CMK (cell line): ENCODE measurements around the gene PLXNB3.

Experiments
- DNase-seq: peaks from one replicate; pipeline ENCODE4 v3.0.0-alpha.2; 2010; ENCODE audit warnings: low read depth

PLXNB3 gene

DNA sequence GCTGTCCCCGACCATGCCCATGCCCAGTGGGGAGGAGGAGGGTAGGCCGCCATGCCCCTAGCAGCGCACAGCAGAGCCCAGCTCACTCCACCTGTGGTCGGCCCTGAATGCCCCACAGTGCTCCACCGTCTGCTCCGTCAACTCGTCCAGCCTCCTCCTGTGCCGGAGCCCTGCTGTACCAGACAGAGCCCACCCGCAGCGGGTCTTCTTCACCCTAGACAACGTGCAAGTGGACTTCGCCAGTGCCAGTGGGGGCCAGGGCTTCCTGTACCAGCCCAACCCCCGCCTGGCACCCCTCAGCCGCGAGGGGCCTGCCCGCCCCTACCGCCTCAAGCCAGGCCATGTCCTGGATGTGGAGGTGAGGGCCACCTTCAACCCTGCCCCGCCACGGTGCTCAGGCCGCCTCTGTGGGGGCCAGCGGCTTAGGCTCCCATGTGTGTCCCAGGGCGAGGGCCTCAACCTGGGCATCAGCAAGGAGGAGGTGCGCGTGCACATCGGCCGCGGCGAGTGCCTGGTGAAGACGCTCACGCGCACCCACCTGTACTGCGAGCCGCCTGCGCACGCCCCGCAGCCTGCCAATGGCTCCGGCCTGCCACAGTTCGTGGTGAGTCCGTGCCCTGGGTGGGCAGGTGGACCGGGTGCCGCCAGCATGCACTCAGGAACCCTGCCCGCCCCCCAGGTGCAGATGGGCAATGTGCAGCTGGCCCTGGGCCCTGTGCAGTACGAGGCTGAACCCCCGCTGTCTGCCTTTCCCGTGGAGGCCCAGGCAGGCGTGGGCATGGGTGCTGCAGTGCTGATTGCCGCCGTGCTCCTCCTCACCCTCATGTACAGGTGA, 9.9 kb downstream of the PLXNB3 start:
- no peak for DNase-seq

DNA sequence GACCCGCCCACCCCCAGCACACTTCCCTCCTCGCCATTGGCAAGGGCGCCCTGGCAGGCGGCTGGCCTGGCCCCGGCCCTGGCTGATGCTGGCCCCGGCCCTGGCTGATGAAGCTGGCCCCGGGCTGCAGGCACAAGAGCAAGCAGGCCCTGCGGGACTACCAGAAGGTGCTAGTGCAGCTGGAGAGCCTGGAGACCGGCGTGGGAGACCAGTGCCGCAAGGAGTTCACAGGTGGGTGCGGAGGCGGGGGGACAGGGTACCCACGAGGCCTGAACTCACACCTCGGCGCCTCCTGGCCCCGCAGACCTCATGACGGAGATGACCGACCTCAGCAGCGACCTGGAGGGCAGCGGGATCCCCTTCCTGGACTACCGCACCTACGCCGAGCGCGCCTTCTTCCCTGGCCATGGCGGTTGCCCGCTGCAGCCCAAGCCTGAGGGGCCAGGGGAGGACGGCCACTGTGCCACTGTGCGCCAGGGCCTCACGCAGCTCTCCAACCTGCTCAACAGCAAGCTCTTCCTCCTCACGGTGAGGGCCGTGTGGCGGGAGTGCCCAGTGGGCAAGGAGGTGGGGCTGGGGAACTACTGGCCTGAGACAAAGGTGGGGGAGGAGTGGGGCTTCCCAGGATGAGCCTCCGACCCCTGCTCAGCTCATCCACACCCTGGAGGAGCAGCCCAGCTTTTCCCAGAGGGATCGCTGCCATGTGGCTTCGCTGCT, 10.7 kb downstream of the PLXNB3 start:
- no peak for DNase-seq

DNA sequence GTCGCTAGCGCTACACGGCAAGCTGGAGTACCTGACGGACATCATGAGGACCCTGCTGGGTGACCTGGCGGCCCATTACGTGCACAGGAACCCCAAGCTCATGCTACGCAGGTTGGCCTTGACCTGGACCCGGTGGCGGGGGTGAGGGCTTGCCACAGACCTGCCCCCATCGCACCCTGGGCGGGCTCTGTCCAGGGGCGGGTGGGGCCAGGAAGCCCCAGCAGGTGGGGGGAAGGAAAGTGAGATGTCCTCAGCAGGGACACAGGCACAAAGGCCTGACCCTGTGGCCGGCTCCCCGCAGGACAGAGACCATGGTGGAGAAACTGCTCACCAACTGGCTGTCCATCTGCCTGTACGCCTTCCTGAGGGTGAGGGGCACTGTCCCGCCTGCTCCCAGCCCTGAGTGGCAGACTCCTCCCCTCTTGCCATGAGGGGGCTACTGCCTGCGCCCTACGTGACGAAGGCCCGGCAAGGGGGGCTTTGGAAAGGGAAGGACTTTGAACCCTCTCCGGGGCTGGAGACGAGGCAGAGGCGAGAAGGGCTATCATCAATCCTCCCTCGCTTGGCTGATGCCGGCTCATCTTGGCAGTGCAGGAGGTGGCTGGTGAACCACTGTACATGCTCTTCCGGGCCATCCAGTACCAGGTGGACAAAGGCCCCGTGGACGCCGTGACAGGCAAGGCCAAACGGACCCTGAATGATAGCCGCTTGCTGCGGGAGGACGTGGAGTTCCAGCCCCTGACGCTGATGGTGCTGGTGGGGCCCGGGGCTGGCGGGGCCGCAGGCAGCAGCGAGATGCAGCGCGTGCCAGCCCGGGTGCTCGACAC, 11.5 kb downstream of the PLXNB3 start:
- DNase-seq, result no peak

DNA sequence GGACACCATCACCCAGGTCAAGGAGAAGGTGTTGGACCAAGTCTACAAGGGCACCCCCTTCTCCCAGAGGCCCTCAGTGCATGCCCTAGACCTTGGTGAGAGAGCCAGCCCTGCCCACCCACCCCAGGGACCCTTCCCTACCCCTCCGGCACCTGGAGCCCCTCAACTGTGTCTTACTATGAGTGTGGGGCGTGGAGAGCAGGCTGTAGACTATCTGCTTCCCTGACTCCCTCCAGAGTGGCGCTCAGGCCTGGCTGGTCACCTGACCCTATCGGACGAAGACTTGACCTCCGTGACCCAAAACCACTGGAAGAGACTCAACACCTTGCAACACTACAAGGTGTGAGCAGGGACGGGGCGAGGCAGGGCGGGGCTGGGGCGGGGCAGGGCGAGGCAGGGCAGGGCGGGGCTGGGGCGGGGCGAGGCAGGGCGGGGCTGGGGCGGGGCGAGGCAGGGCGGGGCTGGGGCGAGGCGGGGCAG, 12.1 kb downstream of the PLXNB3 start:
- DNase-seq, result no peak

DNA sequence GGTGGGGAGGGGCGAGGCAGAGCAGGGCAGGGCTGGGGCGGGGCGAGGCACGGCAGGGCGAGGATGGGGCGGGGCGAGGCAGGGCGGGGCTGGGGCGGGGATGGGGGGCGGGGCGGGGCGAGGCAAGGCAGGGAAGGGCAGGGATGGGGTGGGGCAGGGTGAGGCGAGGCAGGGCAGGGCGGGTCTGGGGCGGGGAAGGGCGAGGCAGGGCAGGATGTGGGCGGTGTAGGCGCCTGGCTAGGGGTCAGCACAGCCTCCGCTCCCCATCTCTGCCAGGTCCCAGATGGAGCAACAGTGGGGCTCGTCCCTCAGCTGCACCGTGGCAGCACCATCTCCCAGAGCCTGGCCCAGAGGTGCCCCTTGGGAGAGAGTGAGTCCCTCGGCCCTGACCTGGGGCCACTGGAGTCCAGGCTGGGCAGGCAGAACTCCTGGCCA, 12.6 kb downstream of the PLXNB3 start:
- DNase-seq, result no peak

DNA sequence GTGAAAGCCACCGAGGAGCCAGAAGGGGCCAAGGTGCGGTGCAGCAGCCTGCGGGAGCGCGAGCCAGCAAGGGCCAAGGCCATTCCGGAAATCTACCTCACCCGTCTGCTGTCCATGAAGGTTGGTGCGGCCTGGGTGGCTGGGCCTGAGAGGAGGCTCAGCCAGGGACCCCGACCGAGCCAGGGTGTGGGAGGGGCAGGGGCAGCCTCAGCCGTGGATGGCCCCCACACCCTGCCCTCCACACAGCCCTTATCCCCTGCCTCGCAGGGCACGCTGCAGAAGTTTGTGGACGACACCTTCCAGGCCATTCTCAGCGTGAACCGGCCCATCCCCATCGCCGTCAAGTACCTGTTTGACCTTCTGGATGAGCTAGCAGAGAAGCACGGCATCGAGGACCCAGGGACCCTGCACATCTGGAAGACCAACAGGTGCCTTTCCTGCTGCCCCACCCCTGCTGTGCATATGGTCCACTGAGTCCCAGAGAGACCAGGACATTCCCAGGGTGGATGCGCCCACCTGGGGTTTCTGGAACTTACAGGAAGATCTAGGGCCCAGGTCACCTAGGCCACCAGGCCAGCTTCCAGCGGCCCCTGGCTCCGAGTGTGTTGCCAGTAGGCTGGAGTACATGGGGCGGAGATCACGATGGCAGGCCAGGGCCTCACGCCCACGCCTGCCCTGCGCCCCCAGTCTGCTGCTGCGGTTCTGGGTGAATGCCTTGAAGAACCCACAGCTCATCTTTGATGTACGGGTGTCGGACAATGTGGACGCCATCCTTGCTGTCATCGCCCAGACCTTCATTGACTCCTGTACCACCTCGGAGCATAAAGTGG, 13.4 kb downstream of the PLXNB3 start:
- DNase-seq, result no peak

DNA sequence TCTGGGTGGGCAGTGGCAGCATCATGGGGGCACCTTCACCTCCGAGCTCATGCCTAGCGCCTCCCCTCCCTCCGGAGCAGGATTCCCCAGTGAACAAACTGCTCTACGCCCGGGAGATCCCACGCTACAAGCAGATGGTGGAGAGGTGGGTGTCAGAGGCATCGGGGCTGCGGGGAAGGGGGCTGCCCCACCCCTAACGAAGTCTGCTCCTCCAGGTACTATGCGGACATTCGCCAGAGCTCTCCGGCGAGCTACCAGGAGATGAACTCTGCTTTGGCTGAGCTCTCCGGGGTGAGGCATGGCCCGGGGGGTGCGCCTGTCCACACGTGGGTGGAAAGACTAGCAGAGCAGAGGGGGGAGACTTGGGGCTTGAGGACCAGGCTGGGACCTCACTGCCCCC, 14.1 kb downstream of the PLXNB3 start:
- DNase-seq, result no peak

DNA sequence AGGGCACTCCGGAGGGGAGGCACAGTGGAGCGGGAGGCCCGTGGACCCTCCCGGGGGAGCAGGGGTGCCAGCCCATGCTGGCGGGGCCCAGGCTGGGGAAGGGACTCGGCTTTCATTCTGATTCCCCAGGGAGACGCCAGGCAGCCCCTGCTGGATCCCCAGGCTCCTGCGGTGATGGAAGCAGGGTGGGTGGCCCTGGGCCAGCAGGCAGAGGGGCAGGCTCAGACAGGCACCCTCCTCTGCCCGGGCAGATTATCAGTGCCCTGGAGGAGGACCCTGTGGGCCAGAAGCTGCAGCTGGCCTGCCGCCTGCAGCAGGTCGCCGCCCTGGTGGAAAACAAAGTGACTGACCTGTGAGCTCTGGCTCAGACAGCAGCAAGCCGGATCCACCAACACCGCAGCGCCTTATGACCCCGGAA, 14.6 kb downstream of the PLXNB3 start:
- no peak for DNase-seq

DNA sequence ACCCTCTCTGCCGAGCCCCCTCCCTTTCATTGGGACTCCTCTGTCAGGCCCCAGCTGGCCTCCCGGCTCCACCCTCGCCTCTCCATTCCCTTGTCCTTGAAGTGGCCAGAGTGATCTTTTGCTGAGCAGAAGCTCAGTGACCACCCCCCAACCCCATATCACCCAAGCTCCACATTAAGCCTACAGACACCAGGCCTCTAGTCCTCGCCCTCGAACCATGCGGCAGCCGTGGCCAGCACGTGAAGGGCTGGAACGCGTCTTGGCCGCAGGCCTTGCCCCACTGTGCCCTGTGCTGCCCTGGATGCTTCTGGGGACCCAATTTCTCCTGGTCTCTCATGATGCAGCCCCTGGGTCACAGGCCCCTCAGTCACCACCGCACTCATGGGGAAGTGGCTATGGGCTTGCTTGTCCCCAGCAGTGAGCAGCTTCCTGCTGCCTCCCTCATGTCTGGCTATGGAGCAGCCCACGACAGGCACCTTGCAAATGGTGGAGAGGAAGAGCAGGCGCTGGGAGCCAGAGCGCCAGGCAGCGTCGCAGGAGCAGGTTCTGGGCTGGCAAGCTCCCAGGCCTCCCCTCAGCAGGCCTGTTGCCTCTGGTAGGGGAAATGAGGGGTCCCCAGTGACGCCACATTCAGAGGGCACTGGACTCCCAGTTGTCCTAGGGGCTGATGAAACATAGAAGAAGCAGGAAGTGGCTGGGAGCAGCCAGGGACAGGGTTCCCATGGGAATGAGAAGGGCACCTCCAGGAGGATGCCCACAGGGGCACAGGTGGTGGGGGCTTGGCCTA, 16.0 kb downstream of the PLXNB3 start:
- no peak for DNase-seq

DNA sequence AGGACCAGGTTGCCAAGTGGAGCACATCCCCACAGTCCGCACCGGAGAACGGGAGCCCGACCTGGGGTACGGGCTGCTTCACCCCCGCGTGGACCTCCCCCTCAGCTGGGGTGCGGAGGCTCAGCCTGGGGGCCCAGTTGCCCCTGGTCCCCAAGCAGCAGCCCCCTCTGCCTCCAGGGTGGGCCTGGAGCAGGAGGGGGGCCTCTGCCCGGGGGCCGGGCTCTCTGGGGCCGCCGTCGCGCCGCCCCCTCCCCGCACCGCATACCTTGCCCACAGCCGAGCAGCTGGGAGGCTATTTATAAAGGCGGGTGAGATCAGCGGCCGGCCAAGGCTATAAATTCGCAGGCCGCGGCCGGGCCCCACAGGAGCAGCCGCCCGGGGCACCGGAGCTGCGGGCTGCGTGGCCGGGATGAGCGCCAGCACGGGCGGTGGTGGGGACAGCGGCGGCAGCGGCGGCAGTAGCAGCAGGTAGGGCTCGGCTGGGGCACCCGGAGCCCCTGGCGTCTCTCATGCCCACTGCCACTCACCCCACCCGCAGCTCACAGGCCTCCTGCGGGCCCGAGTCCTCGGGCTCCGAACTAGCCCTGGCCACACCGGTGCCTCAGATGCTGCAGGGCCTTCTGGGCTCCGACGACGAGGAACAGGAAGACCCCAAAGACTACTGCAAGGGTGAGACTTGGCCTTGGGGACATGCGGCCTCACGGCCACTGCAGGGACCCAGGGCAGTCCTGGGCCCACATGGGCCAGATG, 16.8 kb downstream of the PLXNB3 start, which contains the start of gene SRPK3:
TSS of gene SRPK3 (plus strand) at position 364 of the 750 bp plus-strand sequence. CDS start at position 410, 46 bp downstream.
- DNase-seq, result no peak

DNA sequence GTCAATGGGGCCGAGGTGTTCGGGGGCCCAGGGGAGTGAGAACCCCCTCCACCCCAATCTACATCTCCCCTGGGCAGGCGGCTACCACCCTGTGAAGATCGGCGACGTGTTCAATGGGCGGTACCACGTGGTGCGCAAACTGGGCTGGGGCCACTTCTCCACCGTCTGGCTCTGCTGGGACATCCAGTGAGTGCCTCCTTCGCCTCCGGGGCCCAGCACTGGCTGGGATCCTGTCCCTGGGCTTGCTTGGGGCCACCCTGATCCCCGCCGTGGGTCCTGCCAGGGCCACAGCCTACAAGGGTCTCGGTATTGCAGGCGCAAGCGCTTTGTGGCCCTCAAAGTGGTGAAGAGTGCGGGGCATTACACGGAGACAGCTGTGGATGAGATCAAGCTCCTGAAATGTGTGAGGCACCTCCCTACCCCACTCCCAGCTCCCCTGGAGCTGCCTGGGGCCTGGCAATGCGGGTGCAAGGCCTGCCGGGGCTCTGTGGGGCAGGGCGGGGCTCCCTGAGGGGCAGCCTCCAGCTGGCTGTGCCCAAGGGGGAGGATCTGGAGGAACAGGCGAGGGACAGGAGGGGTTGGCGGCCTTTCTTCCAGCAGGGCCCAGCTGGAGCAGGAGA, 17.5 kb downstream of the PLXNB3 start:
- DNase-seq, result no peak

DNA sequence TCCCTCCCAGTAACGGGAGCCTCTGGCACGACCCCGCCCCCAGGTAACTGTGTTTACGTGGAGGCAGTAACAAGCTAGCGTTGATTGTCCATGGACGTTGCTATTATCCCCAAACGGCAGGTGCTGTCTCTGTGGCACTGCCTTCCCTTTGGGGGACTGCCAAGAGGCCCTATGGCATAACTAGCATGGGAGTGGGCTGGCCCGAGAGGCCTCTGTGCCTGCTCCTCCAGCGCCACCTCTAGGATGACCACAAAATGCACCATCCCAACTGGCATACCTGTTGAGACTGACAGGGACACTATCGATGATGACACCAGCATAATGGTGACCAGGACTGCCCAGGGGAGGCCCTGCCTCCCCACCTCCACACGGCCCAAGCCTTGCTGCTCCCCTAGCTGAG, 18.3 kb downstream of the PLXNB3 start:
- DNase-seq, result no peak

DNA sequence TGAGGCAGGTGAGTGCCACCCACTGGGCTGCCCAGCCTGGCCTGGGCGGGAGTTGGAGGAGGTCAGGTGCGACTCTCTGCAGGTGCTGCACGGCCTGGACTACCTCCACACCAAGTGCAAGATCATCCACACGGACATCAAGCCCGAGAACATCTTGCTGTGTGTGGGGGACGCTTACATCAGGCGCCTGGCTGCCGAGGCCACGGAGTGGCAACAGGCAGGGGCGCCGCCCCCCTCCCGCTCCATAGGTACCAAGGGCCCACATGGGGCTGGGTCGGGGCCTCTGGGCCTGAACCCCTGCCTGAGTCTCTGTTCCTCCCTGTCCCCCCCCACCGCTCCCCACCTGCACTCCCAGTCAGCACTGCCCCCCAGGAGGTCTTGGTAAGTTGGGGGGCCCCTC, 18.8 kb downstream of the PLXNB3 start:
- no peak for DNase-seq

DNA sequence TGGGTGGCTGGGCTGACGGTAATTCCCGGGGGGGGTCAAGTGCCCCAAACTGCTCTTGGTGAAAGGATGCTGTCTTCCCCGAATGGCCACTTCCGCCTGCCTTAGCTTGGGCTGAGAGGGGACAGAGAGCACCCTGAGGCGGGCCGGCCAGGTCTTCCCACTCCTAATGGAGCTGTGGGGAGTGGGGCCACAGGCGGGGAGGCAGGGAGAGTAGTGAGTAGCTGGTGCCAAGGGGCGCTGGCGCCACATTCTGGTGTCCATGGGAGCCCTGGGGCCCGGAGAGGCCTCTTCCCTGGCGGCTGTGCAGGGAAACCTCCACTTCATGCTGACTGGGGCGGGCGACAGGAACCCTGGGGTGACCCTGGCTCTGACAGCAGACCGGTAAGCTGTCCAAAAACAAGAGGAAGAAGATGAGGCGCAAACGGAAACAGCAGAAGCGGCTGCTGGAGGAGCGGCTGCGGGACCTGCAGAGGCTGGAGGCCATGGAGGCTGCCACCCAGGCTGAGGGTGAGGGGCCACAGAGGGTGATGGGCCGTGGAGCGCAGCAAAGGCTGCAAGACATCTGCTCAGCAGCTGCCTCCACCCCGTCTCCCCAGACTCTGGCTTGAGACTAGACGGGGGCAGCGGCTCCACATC, 19.4 kb downstream of the PLXNB3 start:
- DNase-seq, result no peak

DNA sequence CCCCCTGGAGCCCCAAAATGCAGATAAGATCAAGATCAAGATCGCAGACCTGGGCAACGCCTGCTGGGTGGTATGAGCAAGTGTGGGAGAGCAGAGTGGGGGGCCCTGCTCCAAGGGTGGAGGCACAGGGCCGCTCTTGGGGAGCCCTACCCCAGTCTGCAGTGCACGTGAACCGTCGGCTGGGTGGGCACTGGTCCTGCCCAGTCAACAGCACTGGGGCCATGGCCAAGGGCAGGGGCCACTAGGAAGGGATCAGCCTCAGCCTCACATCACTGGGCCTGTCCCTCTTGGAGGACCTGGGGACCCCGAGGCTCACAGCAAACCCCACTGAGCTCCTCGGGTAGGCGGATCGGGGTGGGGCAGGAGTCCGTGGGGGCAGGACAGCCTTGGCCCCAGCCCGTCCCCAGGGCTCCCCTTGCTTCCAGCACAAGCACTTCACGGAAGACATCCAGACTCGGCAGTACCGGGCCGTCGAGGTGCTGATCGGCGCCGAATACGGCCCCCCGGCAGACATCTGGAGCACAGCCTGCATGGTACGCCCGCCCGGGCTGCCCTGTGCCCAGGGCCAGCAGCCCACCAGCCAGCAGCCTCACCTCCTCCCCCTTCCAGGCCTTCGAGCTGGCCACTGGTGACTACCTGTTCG, 20.4 kb downstream of the PLXNB3 start:
- DNase-seq, result no peak

DNA sequence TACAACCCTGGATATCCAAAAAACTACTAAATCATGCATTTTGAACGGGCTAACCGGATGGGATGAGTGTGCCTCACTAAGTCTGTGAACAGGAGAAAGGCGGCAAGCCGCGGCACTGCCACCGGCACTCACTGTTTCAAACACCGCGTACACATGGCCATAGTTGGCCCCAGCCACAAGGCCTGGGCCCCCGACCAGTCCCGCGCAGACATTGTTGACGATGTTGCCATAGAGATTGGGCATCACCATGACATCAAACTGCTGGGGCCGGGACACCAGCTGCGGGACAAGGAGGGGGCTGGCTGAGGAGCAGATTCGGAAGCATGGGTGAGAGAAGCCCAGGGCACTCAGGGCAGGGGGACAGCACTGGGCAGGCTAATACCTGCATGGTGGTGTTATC, 22.6 kb downstream of the PLXNB3 start:
- DNase-seq, result no peak

DNA sequence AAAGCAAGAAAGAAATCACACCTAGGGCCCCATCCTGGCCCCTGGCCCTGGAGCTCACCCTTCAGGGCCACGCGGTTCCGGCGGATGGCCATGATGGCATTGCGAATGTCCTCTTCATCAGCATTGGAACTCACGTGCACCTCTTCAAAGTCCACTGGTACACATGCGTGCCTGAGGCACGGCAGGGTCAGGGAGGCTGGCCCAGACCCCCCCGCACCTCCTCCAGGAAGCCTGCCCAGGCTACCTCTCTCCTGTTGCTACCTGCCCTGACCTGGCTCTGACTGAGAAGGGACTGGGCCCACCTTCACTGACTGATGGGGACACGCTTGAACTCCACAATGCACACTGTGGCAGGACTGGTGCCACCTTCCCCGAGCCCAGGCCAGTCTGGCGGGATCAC, 25.6 kb downstream of the PLXNB3 start:
- no peak for DNase-seq

DNA sequence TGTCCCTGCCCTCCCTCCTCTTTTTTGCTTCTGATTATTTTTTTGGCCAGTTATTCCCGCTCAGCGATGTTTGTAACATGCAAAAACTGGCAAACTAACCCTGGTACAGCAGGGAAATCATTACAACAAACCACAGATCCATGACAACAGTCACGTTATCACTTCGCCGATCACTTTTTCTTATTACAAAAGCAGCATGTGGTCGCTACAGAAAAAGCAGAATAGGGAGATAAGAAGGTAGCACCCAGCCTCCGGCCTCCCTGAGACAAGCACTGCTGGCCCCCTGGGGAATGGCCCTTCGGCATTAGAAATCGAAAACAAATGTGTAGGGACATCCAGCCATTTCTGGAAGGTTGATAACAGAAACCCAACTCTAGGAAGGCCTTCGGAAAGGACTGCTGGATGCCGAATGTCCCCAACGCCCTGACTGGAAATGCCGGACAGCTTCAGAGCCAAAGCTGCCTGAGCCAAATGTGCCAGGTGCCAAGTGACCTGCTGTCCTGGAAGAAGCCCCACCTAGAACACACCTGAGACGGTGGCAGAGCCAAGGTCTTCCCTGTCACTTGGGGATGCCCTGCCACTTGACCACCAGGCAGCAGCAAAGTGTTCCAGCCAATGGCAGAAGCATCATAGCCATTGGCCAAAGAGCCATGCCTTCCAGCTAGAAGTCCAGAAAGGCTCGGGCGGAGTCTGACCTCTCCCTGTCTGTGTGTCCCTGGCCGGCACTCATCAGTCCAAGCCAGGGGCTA, 27.2 kb downstream of the PLXNB3 start:
- no peak for DNase-seq
